NCI-H82 (cell line): ENCODE results near the gene MYLK.
A peak's percentile ranks its signal among the peaks of the same experiment; 100 is the strongest.

Source experiments
- DNase-seq: peaks from one replicate; lab custom pipeline; 2025; lab: John Stamatoyannopoulos, UW

The MYLK gene

DNA sequence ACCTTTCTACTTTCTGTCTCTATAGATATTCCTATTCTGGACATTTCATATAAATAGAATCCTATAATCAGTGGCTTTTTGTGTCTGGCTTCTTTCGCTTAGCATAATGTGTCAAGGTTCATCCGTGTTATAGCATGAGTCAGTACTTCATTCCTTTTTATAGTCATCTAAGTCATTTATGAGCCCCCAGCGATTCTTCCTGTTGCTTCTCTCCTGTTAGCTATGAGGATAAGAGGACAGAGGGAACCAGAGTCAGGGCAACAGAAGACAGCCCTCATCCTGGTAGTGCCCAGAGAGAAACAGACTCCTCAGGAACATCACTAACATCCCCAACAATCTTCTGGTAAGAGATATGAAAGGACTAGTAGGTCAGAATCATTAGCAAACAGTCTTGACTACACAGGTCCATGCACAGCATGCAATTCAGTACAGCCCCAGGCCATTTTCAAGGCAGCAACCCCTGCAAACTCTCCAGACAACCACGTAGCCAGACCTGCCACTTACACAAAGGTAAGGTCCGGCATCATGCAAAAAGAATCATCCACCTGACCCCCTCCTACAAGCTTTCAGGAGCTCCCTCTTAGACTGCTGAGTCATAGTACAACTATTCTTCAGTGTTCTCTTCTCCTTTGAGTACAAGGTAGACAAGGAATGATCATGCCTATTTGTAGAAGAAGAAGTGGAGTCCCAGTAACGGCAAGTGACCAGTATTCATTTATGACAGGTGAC, 91.5 kb downstream of the MYLK start:
- DNase-seq = no peak

DNA sequence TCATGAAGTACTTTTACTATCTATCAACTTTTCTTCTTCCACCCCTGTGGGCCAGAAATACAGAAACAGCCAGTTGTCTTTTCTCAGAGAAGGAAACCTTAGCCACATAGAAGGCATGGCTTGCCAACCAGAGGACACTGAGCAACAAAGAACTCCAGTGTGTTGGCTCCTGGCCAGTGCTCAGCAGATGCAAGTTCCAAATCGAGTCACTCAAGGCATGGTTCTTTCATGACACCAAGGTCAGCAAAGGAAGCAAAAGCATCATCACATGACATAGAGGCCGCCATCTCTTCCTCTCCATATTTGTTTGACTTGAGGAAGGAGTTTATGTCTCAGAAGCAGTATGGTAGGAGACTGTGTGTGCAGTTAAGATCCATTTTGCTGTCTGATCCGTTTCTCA, 92.2 kb downstream of the MYLK start:
- DNase-seq = no peak

DNA sequence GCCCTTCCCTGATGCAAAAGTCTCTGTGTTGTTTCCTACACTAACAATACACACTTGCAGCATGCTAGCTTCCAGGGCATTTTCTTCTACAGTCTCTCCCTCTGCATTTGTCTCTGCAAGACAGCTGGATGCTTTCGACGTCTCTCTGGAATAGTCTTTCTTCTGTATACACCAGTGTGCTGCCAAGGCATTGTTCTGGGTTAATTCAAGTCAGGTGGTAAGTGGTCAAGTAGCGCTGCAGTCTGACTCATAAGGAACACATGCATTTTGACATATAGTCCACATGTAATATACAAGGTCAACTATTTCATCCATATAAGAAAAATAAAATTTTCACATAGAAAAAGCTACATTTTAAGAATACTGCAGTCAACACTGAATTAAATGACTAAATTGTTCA, 92.7 kb downstream of the MYLK start:
- no peak for DNase-seq

DNA sequence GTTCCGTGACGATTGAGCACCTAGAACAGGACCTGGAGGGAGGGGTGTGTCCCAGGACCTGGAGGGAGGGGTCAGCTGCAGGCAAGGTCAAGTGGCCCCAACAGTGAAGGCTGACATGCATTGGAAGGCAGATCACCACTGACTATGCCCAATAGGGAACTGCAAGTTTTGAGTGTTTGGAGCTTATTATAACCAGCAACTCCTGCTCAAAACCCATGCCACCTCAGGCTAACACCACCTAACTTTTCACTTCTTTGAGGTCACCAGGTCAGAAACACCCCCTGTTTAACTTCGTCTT, 93.1 kb downstream of the MYLK start:
- no peak for DNase-seq

DNA sequence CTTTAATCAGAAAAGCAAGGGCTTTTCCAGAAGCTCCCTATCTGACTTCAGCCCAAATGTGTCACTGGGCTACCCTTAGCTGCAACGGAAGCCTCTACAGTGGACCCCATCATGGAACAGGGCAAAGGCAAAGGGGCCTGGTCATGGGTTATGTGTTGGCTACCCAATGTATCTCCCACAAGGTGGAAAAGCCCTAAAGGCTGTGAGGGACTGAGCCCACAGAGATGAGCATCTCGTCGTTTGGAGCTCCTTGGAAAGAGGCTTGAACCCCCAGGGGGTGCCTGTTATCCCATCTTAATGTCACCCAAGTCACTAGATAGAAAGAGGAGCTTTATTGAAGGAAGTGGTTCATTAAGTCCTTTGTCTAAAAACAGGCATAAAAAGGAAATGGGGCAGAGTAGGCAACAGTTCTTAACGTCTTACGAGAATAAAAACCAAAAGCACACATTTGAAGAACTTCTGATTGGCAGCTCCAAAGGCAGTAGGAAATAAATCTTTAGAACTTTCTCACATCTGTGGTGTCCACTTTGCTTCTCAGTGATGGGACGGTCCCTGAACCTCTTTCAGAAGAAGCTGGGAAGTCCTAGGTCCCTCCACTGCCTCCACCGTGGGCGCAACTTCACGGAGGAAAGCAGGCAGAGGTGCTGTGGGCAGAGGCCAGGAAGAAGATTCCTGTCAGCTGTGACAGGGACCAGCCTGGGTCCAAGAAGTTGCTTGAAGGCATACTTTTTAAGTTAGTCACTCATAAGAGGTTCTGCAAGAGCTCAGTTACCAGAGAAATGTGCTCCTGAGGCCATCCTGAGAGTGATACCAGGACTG, 93.7 kb downstream of the MYLK start:
- DNase-seq = no peak

DNA sequence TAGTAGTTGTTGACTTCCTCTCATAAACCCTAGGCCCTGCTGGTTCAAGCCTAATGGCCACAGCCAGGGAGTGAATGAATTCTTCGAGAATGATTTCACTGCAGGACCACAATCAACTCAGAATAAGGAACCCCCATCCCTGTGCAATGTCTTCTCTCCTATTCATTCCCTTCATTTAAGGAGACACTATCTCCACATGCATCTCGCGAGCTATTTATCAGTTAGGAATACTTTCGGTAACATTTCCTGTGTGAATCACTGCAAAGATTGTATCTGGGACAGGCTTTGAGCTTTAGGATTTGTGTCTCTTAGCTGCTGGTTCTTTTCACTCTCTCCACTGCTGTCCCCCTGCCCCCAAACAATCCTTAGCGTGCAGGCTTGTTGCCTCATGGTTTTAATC, 94.4 kb downstream of the MYLK start:
- no peak for DNase-seq

DNA sequence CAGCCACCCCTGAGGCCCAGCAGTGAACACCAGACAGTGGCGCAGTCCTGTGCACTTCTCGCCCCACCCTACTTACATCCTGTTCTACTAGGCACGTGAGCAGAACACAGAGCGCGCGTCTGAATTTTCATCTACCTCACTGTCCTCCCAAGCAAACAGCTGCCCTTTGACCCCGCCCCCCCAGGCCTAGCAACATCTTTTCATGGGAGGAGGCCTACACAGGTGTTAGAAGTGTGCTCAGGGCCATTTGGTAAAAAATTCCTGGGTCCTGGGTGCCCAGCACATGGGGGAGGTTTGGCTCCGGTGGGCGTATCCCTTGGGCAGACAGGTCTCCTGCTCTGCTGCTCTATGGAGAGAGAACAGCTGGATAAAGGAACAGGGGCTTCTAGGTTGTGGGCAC, 95.0 kb downstream of the MYLK start:
- no peak for DNase-seq

DNA sequence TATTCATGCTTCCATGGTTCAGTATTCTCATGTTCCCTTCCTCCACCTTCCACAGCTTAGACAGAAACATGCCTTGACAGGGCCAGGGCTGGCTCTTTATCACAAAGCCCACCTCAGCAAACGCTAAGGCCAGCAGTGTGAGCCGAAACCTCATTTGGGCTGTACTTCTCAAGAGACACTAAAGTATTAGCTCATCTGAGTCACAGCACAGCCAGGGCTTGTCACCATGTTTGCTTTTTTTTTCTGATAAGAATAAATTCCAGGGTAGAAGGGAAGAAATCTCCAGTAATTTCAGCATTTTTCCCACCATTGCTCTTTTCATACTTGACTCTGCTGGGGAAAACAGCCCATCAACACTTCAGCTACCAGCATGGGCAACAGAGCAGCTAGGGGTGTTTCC, 95.4 kb downstream of the MYLK start:
- no peak for DNase-seq

DNA sequence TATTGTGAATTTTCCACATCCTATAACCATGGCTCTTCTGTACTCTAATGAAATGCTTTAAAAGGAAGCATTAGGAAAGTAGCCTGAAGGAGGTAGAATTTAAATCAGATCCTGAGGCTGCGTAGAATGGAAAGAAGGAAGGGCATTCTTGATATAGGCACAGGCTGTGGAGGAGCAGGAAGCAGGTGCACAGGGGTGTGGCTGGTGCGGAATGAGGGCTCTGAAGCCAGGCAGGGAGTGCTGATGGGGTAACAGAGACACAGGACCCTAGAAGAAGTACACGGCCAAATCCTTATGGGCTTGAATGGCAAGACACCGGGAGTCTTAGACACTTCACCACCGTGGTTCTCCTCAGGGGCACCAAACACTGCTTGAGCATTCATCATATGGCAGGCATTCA, 97.0 kb downstream of the MYLK start:
- no peak for DNase-seq

DNA sequence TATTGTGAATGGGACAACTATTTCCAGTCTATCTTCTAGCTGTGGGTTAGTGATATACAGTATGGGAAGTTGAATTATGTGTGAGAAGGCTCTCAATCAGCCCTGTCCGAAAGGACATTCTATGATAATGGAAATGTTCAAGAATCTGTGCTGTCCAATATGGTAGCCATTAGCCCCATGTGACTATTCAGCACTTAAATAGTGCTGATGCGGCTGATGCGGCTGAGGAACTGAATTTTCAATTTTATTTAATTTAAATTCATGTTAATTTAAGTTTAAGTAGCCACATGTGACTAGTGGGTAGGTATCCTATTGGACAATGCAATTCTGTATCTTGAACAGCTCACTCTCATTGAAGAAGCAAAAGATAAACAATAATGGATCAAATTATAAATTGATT, 98.5 kb downstream of the MYLK start:
- DNase-seq = no peak

DNA sequence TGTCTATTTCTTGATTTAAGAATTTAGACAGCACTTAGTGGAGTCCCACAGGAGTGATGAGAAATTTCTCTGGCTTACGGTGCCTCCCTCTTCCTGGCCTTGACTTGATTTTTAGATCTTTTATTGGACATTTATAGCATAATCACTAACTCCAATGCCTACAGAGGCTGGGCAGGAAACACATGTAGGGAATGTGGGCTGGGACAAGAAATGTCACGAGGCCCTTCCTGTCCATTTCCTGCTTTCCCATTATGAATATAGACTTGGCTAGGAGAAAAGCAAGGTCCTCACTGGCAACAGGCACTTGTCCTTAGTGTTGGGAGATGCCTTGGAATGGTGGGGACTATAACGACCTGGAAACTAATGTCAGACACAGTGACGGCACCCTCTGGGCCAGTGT, 100.3 kb downstream of the MYLK start:
- no peak for DNase-seq

DNA sequence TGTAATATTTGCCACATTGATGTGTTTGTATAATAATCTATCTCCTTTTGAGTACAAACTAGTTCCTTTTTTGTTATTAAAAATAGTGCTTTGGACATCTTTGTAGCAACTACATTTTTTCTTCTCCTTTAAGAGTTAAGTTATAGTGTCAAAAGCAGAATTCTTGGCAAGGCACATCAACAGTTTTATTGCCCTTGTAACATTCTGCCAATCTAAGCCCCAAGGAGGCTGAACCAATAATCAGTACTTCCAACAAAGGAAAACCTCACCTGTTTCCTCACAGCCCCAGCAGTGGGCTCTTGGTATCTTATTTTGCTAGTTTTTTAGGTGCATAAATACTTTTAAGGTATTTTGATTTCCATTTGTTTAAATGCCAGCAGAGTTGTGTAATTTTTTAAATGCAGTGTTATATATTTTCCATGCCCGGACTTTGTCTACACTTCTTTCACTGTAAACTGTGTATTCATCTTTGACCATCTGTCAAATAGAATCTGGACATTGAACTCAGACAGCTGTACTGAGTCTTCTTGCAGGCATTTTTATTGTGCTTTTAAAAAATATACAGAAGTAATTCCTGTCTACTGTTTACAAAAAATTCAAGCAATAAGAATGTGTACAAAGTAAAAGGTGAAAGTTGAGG, 101.0 kb downstream of the MYLK start:
- DNase-seq = peak; percentile 19

DNA sequence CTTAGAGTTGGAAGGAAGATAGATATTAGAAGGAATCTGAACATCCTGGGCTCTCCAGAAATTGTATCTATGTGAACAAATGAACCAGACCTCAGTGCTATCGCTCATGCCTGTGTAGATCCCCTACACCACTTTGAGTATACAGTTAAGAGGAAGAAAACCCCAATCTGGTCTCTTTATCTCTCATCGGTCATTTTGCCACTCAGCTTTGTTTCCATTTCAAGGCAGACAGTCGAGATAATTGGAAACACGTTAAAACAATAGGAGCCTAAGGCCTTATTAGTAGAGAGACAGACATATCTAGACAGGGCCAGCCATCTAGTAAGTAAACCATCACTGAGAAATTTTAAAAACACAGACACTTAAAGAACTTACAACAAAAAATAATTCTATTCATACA, 101.6 kb downstream of the MYLK start:
- DNase-seq = no peak

DNA sequence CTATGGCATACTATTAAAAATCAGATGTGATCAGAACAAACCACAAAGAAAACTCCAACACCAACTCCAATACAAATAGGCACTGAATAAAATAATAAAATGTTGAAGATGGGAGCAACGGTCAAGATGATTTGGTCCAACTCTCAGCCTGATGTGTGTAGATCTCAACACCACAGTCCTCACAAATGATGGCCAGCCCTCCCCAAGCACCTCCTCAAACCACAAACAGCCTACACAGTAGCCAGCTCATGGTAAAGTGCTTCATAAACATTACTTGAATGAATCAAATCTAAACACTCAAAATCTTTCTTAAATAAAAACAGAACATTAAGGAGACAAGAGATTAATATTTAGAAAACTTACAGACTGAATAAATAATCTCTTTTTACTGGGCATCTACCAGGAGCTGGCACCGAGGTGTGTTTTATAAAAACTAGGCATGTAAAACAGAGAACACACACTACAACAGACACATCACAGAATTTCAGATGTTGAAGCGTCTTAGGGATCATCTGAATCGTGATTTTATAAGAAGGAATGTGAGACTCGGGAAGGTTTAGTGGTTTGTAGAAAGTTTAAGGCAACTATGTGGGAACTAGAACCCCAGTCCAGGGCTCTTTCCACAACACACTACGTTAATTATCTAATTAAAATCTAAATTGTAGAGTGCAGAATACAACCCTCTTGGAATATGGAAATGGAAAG, 102.4 kb downstream of the MYLK start:
- no peak for DNase-seq

DNA sequence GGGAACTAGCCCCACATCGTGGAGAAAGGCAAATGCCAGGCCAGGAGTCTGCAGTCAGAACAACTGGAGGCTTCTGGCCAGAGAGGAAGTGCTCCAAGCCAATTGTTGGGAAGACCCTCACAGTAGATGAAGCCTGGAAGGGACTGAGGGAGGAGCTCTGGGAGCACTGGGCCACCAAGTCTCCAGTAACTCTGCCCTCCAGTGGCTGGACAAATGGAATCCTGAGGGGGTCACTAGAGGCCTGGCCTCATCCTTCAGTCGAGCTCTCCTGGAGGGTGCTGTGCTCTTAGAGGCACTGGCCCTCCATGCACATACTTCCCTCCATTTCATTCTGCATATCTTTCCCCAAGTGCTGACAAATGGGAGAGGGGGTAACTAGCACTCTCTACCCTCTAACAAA, 103.0 kb downstream of the MYLK start:
- DNase-seq = no peak

DNA sequence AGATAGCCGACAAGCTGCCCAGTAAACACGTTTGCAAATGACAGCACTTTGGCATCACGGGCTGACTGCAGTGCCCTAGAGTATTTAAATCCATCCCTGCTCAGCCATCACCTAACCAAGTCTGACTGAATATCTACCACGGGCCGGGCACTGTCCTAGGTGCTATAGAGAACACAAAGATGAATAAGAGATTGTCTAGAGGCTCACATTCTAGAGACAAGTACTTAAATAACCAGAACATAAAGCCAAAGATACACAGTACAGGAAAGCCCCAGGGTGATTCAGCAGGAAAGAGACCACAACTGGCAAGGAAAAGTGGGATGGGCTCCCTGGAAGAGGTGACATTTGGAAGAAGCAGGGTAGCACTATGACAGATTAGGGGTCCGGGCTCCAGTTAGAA, 103.5 kb downstream of the MYLK start:
- DNase-seq = no peak

DNA sequence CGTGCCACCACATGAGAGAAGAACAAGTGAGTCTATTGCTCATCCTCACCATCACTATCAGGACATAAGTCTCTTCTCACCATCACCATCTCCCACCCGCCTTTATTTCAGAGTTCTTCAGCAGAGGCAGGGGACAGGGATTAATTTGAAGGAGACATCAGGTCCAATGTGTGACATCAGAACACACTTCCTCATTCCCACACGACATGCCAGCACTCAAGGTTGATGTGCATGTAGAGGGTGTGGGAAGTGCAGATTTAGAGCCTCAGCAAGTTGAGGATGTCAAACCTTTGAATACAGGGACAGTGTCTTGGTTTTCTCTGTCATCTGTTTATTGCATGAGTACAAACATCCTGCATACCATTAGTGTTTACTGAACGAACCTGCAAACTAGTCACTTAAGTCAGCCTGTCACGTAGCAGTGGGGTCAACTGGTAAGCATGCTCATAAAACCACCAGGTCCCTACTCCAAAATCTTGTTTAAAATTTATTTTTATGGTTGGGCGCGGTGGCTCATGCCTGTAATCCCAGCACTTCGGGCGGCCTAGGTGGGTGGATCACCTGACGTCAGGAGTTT, 104.4 kb downstream of the MYLK start:
- no peak for DNase-seq

DNA sequence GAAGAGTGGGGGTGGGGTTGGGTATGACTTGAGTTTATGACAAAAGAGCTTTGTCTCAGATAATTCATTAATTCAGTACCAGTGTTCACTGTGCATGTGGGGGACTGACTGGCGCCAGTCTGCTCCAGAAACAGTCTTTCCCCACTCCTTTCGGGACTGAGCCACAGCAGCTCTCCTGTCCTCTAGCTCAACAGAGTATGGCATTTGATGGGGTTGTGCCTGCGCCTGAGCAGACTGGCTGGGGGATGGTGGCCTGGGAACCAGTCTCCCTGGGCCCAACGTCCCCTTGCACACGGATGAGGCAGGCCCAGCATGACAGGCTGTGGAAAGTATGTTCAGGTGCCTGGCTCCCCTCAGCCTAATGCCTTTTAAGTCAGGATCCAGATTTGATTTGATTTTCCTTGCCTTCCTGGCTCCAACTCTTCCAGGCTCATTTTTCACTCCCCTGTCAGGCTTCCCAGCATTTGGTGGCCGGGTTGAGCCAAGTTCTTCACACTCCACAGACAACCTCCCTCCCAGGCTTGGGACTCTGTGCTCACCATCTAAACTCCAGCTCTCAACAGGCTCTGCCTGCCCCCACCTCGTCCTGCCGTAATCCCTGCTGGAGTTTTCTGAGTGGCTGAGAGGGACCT, 105.0 kb downstream of the MYLK start:
- DNase-seq = no peak

DNA sequence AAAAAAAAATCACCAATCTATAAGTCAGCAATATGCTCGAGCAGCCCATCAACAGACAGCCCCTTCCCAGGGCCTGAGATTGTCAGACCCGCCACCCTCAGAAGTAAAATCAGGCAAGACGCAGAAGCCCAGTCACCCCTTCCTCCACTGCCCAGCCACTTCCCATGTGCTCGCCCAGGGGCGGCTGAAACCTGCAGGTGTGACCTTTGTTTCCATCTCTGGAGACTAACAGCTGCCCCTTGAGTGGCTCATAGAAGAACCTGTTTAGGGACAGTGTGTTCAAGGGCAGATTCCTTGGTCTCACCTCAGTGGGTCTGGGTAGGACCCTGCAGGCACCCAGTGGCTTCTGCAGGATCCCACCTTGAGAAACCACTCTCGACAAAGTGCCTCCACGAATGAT, 105.6 kb downstream of the MYLK start:
- DNase-seq = no peak

DNA sequence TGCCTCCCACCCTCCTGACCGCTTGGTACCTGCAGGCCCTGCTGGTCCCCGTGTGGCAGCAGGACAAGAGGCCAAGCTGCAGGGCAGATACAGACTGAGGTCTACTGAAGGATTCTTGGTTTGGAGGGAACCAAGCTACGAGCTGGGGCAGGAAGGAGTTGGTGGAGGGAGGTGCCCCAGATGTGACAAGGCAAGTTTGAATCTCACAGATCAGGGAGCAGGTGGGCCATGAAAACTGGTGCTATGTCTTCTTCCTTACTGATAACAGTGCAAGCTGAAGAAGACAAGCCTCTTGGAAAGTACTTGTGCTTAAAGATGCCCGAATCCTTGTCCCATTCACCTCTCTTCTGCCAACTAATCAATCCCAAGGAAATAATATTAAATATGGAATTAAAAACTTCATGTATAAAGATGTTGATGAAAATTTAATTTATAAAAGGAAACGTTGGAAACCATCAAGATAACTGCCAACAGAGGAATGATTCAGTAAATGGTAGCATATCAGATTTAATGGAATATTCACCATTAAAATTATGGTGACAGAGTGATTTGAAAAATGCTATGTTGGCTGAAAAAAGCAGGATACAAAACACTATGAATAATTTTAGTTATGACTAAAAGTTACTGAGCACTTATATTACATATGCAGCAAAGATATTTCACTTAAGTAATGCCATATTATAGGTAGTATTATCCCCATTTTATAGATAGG, 107.9 kb downstream of the MYLK start:
- DNase-seq = no peak

DNA sequence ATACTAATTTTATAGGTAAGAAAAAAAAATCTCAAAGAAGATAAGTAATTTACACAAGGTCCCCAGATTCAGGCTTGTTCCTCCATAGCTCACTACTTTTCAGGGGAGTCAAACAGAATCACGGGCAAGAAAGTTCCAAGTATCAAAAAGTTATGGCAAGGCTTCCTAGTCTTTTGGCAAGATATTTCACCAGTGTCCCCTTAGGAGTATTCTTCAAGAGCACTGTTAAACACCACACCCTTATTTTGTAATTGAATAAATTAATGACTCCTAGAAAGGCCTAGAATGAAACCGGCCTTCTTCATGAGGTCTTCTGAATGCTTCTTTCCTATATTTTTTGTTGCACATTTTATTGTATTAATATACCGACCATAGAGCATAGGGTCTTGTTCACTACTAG, 109.7 kb downstream of the MYLK start:
- no peak for DNase-seq
